ENCODE results near the gene WEE1.

WEE1 gene

DNA sequence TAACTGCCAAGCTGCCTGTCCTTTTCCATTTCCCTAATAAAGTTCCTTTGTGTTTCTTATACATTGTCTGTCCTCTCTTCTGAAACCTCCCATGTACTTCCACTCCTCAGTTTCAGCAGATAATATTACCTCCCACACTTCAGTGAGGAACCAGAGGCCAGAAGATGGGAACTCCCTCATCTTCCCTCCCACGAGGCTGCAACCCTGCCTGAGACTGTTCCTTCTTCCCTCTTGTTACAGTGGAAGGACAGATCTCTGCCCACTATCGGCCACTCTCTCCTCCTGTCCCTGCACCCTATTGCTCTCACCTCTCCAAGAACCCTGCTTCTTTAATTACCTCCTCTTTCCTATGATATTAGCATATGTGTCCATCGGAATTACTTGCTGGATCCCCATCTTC is 52.3 kb downstream of the WEE1 start:
- ATAC-seq: no peak

DNA sequence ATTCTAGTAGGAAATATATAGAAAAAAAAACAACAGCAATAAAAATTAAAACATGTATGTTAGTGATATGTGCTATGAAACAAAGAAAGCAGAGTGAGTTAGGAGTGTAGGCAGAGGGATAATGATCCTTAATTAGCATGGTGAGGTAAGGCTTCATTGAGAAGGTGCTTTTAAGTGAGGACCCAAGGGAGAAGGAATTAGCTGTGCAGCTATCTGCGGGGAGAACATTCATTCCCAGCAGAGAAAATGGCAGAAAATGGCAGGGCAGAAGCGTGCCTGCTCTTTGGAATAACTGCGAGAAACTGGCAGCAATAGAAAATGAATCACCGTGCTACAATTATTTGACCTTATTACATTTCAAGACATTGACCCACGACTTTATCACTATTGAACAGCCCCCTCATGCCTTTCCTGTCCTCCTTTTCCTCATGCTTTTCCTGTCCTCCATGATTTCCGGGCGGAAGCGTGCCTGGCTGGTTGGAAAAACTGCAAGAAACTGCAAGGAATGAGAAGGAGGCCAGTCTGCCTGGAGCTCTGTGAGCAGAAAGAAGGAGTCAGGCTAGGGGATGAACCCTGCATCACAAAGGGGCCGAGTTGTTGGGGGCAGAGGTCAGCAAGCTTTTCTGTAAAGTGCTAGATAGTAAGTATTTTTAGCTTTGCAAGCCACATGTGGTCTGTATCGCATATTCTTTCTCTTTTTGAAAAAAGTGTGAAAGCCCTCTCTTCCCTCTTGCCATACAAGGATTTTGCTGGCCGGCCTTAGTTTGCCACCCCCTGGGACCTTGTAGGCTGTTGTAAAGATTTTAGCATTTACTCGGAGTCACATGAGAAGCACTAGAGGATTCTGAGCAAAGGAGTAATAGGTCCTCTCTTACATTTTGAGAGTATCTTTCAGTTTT is 53.3 kb downstream of the WEE1 start:
- no peak for ATAC-seq

DNA sequence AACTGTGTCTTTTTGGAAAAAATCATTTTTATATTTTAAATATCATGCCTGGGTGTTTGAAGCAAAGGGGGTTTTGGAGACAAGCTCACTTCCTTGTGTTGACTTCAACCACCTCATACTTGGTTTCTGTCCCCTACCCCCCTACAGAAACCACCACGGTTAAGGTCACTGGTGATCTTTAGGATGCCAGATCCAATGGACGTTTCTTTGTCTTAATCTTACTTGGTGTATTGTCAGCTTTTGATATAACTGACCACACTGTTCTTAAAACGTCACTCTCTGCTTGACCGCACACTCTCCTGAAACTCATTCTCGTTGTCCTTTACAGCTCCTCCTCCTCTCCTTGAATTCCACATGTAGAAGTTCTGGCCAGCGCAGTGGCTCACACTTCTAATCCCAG is 55.6 kb downstream of the WEE1 start:
- no peak for ATAC-seq

DNA sequence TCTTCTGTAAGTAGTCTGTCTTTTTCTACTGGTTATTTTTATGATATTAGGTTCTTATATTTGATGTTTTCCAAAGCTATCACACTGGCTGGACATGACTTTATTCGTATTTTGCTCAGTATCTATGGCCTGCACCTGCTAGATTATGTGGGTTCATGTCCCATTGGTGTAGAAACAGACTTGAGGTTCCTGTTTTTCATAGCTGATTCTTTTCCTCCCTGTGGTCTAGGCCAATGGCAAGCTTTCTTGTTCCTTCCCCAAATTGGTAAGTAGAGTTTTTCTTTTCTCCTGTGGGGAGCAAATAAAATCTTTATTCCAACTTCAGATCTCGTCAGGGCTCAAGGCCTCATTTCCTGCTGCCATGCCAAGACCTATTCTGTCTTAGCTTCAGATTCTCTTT is 60.2 kb downstream of the WEE1 start:
- ATAC-seq: no peak

DNA sequence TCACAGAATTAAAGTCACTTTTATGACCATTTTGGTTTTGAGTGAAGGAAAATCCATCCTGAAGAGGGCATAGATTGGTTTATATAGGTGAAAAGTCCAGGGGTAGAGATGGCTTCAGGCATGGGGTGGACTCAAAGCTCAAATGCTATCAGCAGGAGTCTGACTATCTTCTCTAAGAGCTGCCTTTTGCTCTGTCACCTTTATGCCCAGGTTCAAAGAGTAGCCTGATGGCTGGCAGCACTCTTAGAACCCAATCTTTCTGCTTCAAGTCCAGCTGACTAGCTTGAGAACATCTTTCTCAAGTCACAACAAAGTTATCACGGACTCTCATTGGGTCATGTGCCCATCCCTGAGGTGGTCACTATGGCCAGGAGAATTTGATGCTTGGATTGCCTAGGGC is 63.2 kb downstream of the WEE1 start:
- ATAC-seq: no peak

DNA sequence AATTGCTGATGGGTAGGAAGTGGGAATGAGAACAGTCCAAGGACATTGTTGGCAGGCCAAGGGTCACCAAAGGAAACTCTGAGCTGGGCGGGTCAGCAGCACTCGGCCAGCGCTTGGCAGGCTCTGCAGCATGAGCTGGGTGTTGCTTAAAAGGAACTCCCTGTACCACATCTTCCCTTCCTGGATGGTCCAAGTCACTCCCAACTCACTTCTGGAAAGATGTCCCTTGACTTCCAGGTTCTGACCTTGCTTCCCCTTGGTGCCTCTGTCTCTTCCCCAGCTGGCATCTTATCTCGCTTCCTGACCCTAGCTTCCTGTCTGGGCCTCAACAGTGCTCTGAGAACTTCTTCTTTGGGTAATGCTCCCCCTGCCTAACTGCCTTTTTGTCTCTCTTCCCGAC is 65.6 kb downstream of the WEE1 start:
- ATAC-seq: no peak
